ENCODE data around the gene LSP1. TPM values are rescaled to one million over a fixed set of nuclear protein-coding genes. Genes with fewer than 3 reads are reported as not detected.

The LSP1 gene
- total and polyA plus RNA-seq, 2 of the 13 experiments (the other 11 are each of a cell fraction or from before 2014, with no cell fraction given) = 0.59 to 1.00 TPM

DNA sequence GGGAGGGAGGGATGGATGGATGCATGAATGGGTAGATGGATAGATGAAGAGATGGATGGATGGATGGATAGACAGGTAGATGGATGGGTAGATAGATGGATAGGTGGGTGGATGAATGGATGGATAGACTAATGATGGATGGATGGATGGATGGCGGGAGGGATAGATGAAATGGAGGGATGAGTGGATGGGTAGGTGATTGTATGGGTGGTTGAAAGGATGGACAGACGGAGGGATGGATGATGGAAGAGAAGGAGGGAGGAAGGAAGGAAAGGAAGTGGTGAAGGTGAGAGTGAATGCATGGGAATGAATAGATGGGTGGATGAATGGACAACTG lies 62.9 kb downstream of the LSP1 start (continued):
- TF ChIP-seq ARID2 (CRISPR knock-in tag; IDR thresholded peaks at IDR 0.05; ENCODE audit: borderline replicate concordance) = no peak
- TF ChIP-seq ZNF788 (CRISPR knock-in tag; IDR thresholded peaks at IDR 0.05; ENCODE audit: borderline replicate concordance) = no peak
- TF ChIP-seq ZNF234 (CRISPR knock-in tag; conservative IDR thresholded peaks at IDR 0.05) = no peak
- no peak for TF ChIP-seq TBX3 (IDR thresholded peaks at IDR 0.05; ENCODE audit: borderline replicate concordance)
- no peak for TF ChIP-seq SRSF4 (IDR thresholded peaks at IDR 0.05; ENCODE audit: low read depth, low read length, poor library complexity, severe bottlenecking)

DNA sequence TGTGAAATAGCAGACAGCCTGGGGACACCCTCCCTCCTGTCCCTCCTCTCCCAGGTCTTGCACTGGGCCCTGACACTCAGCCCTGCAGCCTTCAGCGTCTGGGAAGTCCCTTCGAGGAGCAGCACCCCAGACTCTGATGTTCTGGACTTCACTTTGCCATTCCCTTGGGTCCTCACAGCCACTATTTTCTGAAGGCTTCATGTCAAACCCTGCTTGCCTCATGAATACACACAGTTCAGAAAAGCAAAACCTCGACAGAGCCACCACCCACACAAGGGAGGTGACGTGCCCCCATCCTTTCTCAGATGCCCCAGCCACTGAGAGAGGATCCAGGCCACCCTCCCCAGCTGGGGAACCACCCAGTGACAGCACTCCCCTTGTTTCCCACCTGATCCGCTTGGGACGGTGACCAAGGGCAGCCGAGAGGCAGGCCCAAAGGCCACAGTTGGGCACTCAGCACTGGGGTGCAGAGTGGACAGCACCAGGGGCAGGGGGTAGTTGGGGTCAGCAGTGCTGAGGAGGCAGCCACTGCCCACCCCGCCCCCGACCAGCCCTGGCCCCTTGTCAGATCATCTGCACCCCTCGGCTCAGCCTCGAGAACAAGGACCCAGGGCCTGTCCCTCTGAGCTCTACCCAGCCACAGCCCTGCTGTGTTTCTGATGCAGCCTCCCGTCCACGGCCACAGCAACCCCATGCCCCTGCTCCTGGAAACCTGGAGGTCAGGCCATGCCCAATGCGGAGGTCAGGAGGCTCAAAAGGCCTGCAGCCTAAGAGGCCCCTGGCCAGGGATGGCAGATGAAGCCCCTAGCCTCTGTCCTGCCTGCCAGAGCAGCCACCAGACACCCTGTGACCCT lies 63.5 kb downstream of the LSP1 start:
- ChIA-PET CTCF (ENCODE audit: low intra/inter-chr PET ratio, low total read pairs) (no interaction called here), POLR2A (no interaction called here)
- Histone ChIP-seq H3K4me2 (ENCODE audit: low read depth, low read length) (no peak overlapping the region), H3K36me3 (replicated peaks in 1 of 2; ENCODE audit: control insufficient read depth in 1 of 2, insufficient read depth in 2 of 2, low read length in 2 of 2) (no peaks in the 10 kb centered on the region), H3K79me2 (ENCODE audit: insufficient read depth, low read length) (no peaks in the 10 kb centered on the region), H3K4me3 (replicated peaks in 1 of 3; ENCODE audit: insufficient read depth in 1 of 3, low read depth in 2 of 3, low read length in 3 of 3) (no peak overlapping the region), H3K27me3 (ENCODE audit: control insufficient read depth in 1 of 2, insufficient read depth in 2 of 2, low read length in 2 of 2) (peaks cover 16 to 37% of the 10 kb centered on the region in 2 experiments; a peak in 4 of 5 replicates), H2AFZ (ENCODE audit: low read length) (no peak overlapping the region), H3K27ac (ENCODE audit: extremely low read length, insufficient read depth, low read length) (no peak overlapping the region), H3K4me1 (ENCODE audit: insufficient read depth, low read length) (no peaks in the 10 kb centered on the region), H3K9me3 (ENCODE audit: low read length) (no peaks in the 10 kb centered on the region), H3K9ac (ENCODE audit: insufficient read depth, low read depth, low read length) (no peak overlapping the region), H4K20me1 (ENCODE audit: insufficient read depth, low read length) (no peaks in the 10 kb centered on the region)
- WGBS (ENCODE audit: low lambda C conversion rate) = 5% methylated on average over 8 of the region's 14 CpGs
- no peak for DNase-seq (ENCODE audit: low spot score)
- intact Hi-C loops (cut with micrococcal nuclease; ENCODE audit: unreplicated experiment) (no loop called here), in situ Hi-C loops (cut with HindIII; ENCODE audit: extremely low pct_ligation_motif_present, low pct_unique_long_range_greater_than_20kb) (no loop called here)
- no peak for FAIRE-seq
- no TSS peak for BruUV-seq (replicated peaks)
- TF ChIP-seq SP5 (CRISPR knock-in tag; IDR thresholded peaks at IDR 0.05; ENCODE audit: borderline replicate concordance, low read depth) (no peak), HOXD1 (CRISPR knock-in tag; IDR thresholded peaks at IDR 0.05) (no peak), KAT2B (IDR thresholded peaks at IDR 0.05; ENCODE audit: borderline replicate concordance, low read depth, low read length) (no peak), ZNF747 (CRISPR knock-in tag; IDR thresholded peaks at IDR 0.05; ENCODE audit: borderline replicate concordance) (no peak), ZNF652 (CRISPR knock-in tag; IDR thresholded peaks at IDR 0.05; ENCODE audit: borderline replicate concordance, low read depth) (no peak), ZNF343 (CRISPR knock-in tag; IDR thresholded peaks at IDR 0.05) (no peak), ZNF709 (CRISPR knock-in tag; IDR thresholded peaks at IDR 0.05) (no peak)
- TF ChIP-seq, protein P1, sequence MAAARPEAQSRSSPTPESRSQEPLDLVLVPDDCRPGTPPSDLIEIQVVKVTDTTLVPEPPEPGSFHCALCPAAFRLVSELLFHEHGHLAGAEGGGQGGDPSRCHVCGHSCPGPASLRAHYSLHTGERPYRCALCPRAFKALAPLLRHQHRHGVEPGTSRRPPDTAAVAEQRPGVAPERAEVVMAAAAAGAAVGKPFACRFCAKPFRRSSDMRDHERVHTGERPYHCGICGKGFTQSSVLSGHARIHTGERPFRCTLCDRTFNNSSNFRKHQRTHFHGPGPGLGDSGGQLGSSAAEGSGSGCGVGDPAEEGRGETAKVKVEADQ (CRISPR knock-in tag; IDR thresholded peaks at IDR 0.05; ENCODE audit: borderline replicate concordance) = no peak
- no peak for ATAC-seq

All from HepG2 (cell line).